Endothelial cell (in vitro differentiated cells): Measurements from ENCODE around the gene MGAT4A. TPM values are rescaled to one million over a fixed set of nuclear protein-coding genes. Genes with fewer than 3 reads are reported as not detected.

Source experiments
- DNase-seq: peaks from one replicate; pipeline ENCODE4 v3.0.0; 2021; ENCODE audit warnings: low spot score
- H3K27ac Mint-ChIP-seq: one replicate; pipeline ENCODE4 v1.8.0; 2021; ENCODE audit warnings: mixed read lengths, inconsistent platforms; ENCODE audit not compliant: unreplicated experiment
- H3K27me3 Mint-ChIP-seq: one replicate; pipeline ENCODE4 v1.8.0; 2021; ENCODE audit warnings: mild to moderate bottlenecking, moderate library complexity, mixed read lengths, inconsistent platforms; ENCODE audit not compliant: unreplicated experiment
- H3K36me3 Mint-ChIP-seq: one replicate; pipeline ENCODE4 v1.8.0; 2021; ENCODE audit warnings: mild to moderate bottlenecking, low read depth, mixed read lengths, inconsistent platforms; ENCODE audit not compliant: unreplicated experiment
- H3K4me1 Mint-ChIP-seq: one replicate; pipeline ENCODE4 v1.8.0; 2021; ENCODE audit warnings: mild to moderate bottlenecking, mixed read lengths, inconsistent platforms; ENCODE audit not compliant: unreplicated experiment
- H3K4me3 Mint-ChIP-seq: one replicate; pipeline ENCODE4 v1.8.0; 2021; ENCODE audit warnings: mild to moderate bottlenecking, mixed read lengths, inconsistent platforms; ENCODE audit not compliant: unreplicated experiment
- H3K9me3 Mint-ChIP-seq: one replicate; pipeline ENCODE4 v1.8.0; 2021; ENCODE audit warnings: mixed read lengths, inconsistent platforms; ENCODE audit not compliant: unreplicated experiment
- CTCF ChIP-seq: fragments of 200-600 bp; sonication (generic); IDR thresholded peaks from one replicate; pipeline ENCODE4 v1.5.0; 2021; ENCODE audit warnings: antibody characterized with exemption; ENCODE audit not compliant: unreplicated experiment
- total RNA-seq: library from RNA; stranded (reverse); fragmentation: NEBNext Ultra II Directional; extraction: Animal tissue kit (Norgen Biotek cat#: 25700); gene quantifications from one replicate; pipeline ENCODE4 v1.2.1, GENCODE V29; 2021; ENCODE audit not compliant: unreplicated experiment

MGAT4A gene
- total RNA-seq, 1 donor from 2014 or later, result 7.3 TPM

- Mint-ChIP-seq H3K4me3 (no peak overlapping the region), H3K4me1 (no peaks in the 10 kb centered on the region), H3K27ac (no peak overlapping the region), H3K9me3 (peaks cover under 1% of the 10 kb centered on the region), H3K27me3 (peaks cover 2% of the 10 kb centered on the region), H3K36me3 (no peaks in the 10 kb centered on the region)
- TF ChIP-seq CTCF, result no peak
- DNase-seq, result no peak
Measured at GRCh38 chr2:98654699-98655495, 76.0 kb downstream of the MGAT4A start.

- Mint-ChIP-seq H3K9me3 (no peaks in the 10 kb centered on the region), H3K27ac (no peak overlapping the region), H3K36me3 (no peaks in the 10 kb centered on the region), H3K27me3 (peaks cover 2% of the 10 kb centered on the region), H3K4me3 (no peak overlapping the region), H3K4me1 (peaks cover 6% of the 10 kb centered on the region)
- no peak for TF ChIP-seq CTCF
- DNase-seq, result no peak
Measured at GRCh38 chr2:98650998-98651397, 79.9 kb downstream of the MGAT4A start.

GRCh38 chr2:98649992-98650375, 80.9 kb downstream of the MGAT4A start:
- no peak for TF ChIP-seq CTCF
- no peak for DNase-seq
- Mint-ChIP-seq H3K27me3 (peaks cover 2% of the 10 kb centered on the region), H3K4me3 (no peak overlapping the region), H3K36me3 (no peaks in the 10 kb centered on the region), H3K9me3 (no peaks in the 10 kb centered on the region), H3K27ac (no peak overlapping the region), H3K4me1 (peaks cover 6% of the 10 kb centered on the region)

DNA sequence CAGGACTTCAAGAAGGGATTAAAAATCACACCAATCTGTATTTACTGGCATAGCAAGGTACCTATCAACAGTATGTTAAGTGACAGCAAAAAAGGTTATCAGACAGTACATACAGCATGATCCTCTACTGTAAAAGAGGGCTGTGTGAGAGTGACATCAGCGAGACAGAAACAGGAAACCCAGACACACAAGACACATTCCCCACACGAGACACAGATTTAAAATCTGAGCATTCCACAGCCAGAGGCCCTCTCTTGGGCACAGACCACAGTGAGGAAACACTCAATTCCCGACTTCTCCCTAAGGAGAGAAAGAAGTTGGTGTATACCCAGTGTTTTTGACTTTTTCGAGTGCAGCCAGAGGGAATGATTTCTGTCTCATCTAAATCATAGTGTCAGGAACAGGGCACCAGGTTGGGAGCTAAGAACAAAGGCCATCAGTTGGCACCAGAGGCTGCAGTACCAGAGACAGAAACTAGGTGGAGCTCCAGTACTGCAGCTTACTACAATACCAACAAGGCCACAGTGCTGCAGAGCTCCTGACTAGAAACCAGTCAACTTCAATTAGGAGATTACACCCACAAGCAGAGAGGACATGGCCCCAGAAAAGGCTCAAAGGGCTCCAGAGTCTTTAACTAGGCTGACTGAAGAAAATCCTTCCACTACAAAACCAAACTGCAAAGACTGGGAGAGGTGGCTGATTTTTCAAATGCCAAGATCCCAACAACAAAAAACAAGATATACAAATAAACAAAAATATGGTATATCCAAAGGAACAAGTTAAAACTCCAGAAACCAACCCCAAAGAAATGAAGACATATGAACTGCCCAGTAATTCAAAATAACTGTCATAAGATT, 81.6 kb downstream of the MGAT4A start:
- H3K9me3 Mint-ChIP-seq, result no peaks in the 10 kb centered on the region
- H3K36me3 Mint-ChIP-seq, result no peaks in the 10 kb centered on the region
- peaks cover 6% of the 10 kb centered on the region for H3K4me1 Mint-ChIP-seq
- DNase-seq, result peak; percentile 87
- TF ChIP-seq CTCF, result peak; percentile 90
- peaks cover 2% of the 10 kb centered on the region for H3K27me3 Mint-ChIP-seq
- no peak overlapping the region for H3K4me3 Mint-ChIP-seq
- peak overlapping the region; percentile 81 for H3K27ac Mint-ChIP-seq

GRCh38 chr2:98648451-98648850, 82.5 kb downstream of the MGAT4A start:
- Mint-ChIP-seq H3K4me1 (peaks cover 6% of the 10 kb centered on the region), H3K27me3 (peaks cover 2% of the 10 kb centered on the region), H3K27ac (no peak overlapping the region), H3K4me3 (no peak overlapping the region), H3K36me3 (no peaks in the 10 kb centered on the region), H3K9me3 (no peaks in the 10 kb centered on the region)
- TF ChIP-seq CTCF, result no peak
- no peak for DNase-seq
